GM12875 (cell line): ENCODE measurements around the gene ARL13B.
"Not testable (repeated sequence)": the region's sequence is repeated elsewhere in the genome, so short reads cannot be mapped to it uniquely, and the experiment has no call there.

Experiments used
- H3K4me3 ChIP-seq: one replicate; pipeline ENCODE4 v1.5.1; 2011; ENCODE audit warnings: low read depth, low read length, control low read depth
- CTCF ChIP-seq: IDR thresholded peaks from 2 replicates; pipeline ENCODE4 v1.5.1; 2011; ENCODE audit warnings: low read depth, mild to moderate bottlenecking, control low read depth, inconsistent platforms, low read length, moderate library complexity, borderline replicate concordance; ENCODE audit not compliant: insufficient read depth

ARL13B gene

GRCh38 chr3:94019659-94020058 lies 39.7 kb downstream of the ARL13B start:
- TF ChIP-seq CTCF: no peak
- no peak overlapping the region for H3K4me3 ChIP-seq

- H3K4me3 ChIP-seq: no peak overlapping the region
- TF ChIP-seq CTCF: no peak
Measured at GRCh38 chr3:94020293-94020692, 40.3 kb downstream of the ARL13B start.

GRCh38 chr3:94024385-94024784 lies 44.4 kb downstream of the ARL13B start:
- no peak for TF ChIP-seq CTCF

GRCh38 chr3:94026623-94027022 lies 46.7 kb downstream of the ARL13B start:
- TF ChIP-seq CTCF: no peak

More at GRCh38 chr3:94024385-94024784, 44.4 kb downstream of the ARL13B start:
- H3K4me3 ChIP-seq: no peak overlapping the region

GRCh38 chr3:94028093-94028837 lies 48.3 kb downstream of the ARL13B start, which contains the start of gene STX19:
Gene STX19 (minus strand): TSS chr3:94028597. CDS start chr3:94015269, 13,328 bp downstream.
- TF ChIP-seq CTCF: no peak
- no peak within 1 kb of the TSS for H3K4me3 ChIP-seq

More at GRCh38 chr3:94026623-94027022, 46.7 kb downstream of the ARL13B start:
- H3K4me3 ChIP-seq: no peak overlapping the region

- H3K4me3 ChIP-seq: no peak overlapping the region
- TF ChIP-seq CTCF: peak; percentile 47; the same call in 1 of the 2 replicates
Measured at GRCh38 chr3:94036909-94037507, 57.1 kb downstream of the ARL13B start.

- TF ChIP-seq CTCF: no peak
- no peak overlapping the region for H3K4me3 ChIP-seq
Measured at GRCh38 chr3:94043285-94043684, 63.3 kb downstream of the ARL13B start.

- not testable (repeated sequence) for H3K4me3 ChIP-seq
Measured at GRCh38 chr3:94044100-94044936, 64.4 kb downstream of the ARL13B start.
